ENCODE data around the gene NPFFR1.
"Not testable (repeated sequence)": the region's sequence is repeated elsewhere in the genome, so short reads cannot be mapped to it uniquely, and the experiment has no call there.

NPFFR1 gene

GRCh38 chr10:70258216-70258615 is 25.6 kb downstream of the NPFFR1 start:
- TF ChIP-seq CTCF (IDR thresholded peaks at IDR 0.05; ENCODE audit: borderline replicate concordance, control extremely low read depth, extremely low read depth, insufficient read depth, missing control alignments), result no peak
- in situ Hi-C loops (cut with MboI; ENCODE audit: low sequenced_read_pairs, unreplicated experiment), result no loop called here
- DNase-seq (ENCODE audit: low spot score), result no peak

- DNase-seq (ENCODE audit: low spot score); in situ Hi-C loops (cut with MboI; ENCODE audit: low sequenced_read_pairs, unreplicated experiment): not testable (repeated sequence)
Observed at GRCh38 chr10:70257816-70258215, 26.0 kb downstream of the NPFFR1 start.

DNA sequence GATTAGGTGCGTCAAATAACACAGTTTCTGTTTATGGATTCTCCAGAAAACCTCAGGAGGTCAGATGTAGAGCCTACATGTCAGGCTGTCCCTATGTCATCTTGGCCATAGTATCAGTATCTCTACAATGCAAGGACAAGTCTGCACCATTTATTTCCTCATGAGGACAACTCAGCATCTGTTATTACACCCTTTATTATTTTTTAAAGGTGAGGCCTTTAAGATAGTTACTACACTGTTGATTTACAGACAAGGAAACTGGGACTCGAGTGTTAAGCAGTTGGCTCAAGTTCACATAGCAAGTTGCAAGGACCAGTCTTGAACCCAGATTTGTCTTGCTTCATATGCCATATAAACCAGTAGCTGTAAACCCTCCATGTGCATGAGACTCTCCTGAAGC is 27.3 kb downstream of the NPFFR1 start:
- DNase-seq (ENCODE audit: low spot score), result no peak
- in situ Hi-C loops (cut with MboI; ENCODE audit: low sequenced_read_pairs, unreplicated experiment), result no loop called here

DNA sequence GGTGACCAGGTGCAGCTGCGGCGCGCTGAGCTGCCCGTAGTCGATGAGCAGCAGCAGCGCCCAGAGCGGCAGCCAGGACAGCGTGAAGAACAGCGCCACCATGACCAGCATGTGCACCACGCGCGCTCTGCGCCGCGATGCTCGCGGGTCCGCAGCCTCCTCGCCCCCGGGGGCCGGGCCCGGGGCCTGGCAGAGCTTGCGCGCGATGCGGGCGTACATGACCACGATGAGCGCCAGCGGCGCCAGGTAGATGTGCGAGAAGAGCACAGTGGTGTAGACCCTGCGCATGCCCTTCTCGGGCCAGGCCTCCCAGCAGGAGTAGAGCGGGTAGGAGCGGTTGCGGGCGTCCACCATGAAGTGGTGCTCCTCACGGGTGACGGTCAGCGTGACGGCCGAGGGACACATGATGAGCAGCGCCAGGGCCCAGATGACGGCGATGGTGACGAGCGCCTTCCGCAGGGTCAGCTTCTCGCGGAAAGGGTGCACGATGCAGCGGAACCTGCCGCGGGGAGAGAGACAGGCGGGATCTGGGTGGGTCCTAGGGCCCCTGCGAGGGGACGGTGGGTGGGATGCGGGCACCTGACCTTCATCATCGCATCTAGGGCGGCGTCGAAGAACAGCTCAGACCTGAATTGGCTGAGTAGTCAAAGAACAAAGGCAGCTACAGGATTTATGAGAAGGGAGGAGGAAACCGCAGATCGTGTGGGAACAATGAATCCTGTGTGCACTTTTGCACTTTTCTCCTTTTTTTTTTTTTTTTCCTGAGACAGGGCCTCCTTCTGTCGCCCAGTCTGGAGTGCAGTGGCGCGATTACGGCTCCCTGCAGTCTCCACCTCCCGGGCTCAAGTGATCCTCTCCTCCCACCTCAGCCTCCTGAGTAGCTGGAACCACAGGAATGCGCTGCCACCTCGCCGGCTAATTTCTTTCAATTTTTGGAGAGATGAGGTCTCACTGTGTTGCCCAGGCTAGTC is 28.2 kb downstream of the NPFFR1 start:
- peak; percentile 48 for DNase-seq (ENCODE audit: low spot score)

More for the DNA sequence above, 27.3 kb downstream of the NPFFR1 start:
- TF ChIP-seq CTCF (IDR thresholded peaks at IDR 0.05; ENCODE audit: borderline replicate concordance, control extremely low read depth, extremely low read depth, insufficient read depth, missing control alignments), result no peak

GRCh38 chr10:70254778-70255328 is 29.0 kb downstream of the NPFFR1 start:
- DNase-seq (ENCODE audit: low spot score), result no peak
- TF ChIP-seq CTCF (IDR thresholded peaks at IDR 0.05; ENCODE audit: borderline replicate concordance, control extremely low read depth, extremely low read depth, insufficient read depth, missing control alignments), result no peak
- in situ Hi-C loops (cut with MboI; ENCODE audit: low sequenced_read_pairs, unreplicated experiment), result no loop called here

More for the DNA sequence above, 28.2 kb downstream of the NPFFR1 start:
- in situ Hi-C loops (cut with MboI; ENCODE audit: low sequenced_read_pairs, unreplicated experiment), result no loop called here
- peak; percentile 4 for TF ChIP-seq CTCF (IDR thresholded peaks at IDR 0.05; ENCODE audit: borderline replicate concordance, control extremely low read depth, extremely low read depth, insufficient read depth, missing control alignments)

DNA sequence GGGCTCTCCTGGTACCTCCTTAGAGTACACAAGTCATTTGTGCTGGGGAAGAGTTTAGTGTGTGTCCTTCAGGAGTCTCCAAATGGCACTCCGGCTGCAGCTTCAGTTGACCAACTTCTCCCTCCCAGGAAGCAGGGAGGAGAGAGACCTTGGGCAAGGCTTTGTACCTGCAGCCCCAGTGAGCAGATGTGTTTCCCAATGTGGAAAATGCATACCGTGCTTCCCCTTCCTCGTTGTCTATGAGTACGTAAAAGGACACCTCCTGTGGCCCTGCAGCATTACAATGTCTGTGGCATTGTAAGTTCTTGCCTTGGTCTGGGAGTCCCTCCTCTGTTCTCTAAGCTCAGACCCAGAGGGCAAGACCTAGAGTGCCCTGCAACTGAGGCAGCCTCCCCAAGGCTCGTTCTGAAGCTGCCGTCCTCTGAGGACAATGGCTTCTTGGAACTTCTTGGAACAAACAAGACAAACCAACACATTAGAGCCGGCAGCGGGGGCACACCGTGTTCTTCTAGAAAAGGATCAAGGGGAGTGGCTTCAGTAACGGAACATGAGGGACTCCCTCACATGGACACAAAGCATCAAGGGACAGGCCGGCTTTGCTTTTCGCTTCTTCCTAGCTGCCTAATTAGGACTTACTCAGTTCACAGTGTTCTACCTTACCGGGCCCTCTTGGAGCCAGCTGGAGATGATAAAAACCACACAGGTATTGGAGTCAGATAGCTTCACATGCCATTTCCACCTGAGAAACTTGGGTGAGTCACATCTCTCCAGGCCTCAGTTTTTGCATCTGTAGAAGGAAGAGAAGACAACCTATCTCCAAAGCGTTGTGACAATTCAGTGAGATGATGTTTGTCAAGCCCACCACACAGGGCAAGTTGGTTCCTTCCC is 29.7 kb downstream of the NPFFR1 start:
- no peak for TF ChIP-seq CTCF (IDR thresholded peaks at IDR 0.05; ENCODE audit: borderline replicate concordance, control extremely low read depth, extremely low read depth, insufficient read depth, missing control alignments)
- no peak for DNase-seq (ENCODE audit: low spot score)
- in situ Hi-C loops (cut with MboI; ENCODE audit: low sequenced_read_pairs, unreplicated experiment), result no loop called here
